GM21737 (cell line): Measurements from ENCODE around the gene CEP95.

Experiments used
- ATAC-seq: cut with Tn5 transposase; IDR thresholded peaks from one replicate; pipeline ENCODE4 v1.9.1; 2021; ENCODE audit warnings: mild to moderate bottlenecking, moderate library complexity; ENCODE audit not compliant: unreplicated experiment

CEP95 gene

GRCh38 chr17:64496348-64496785 is 10.4 kb upstream of the CEP95 start:
- ATAC-seq, result no peak

GRCh38 chr17:64496786-64497564 is 9.8 kb upstream of the CEP95 start, which contains the start of gene POLG2:
Gene POLG2 (minus strand): TSS chr17:64497054. CDS start chr17:64496968, 86 bp downstream.
- ATAC-seq, result peak; percentile 71

- no peak for ATAC-seq
Measured at GRCh38 chr17:64497565-64498035, 9.2 kb upstream of the CEP95 start.

- no peak for ATAC-seq
Measured at GRCh38 chr17:64498308-64499203, 8.2 kb upstream of the CEP95 start.

GRCh38 chr17:64499805-64500486 is 6.8 kb upstream of the CEP95 start:
- ATAC-seq, result no peak

GRCh38 chr17:64500487-64500859 is 6.3 kb upstream of the CEP95 start:
- no peak for ATAC-seq

GRCh38 chr17:64500862-64501765 is 5.7 kb upstream of the CEP95 start:
- no peak for ATAC-seq

GRCh38 chr17:64502021-64502420 is 4.8 kb upstream of the CEP95 start:
- no peak for ATAC-seq

- ATAC-seq, result no peak
Measured at GRCh38 chr17:64502809-64503208, 4.0 kb upstream of the CEP95 start.

GRCh38 chr17:64503341-64503740 is 3.4 kb upstream of the CEP95 start:
- ATAC-seq, result no peak

- ATAC-seq, result no peak
Measured at GRCh38 chr17:64503821-64504768, 2.7 kb upstream of the CEP95 start.

GRCh38 chr17:64504769-64505339 is 1.9 kb upstream of the CEP95 start:
- no peak for ATAC-seq

GRCh38 chr17:64505340-64506200 is 1.2 kb upstream of the CEP95 start:
- ATAC-seq, result no peak

GRCh38 chr17:64506201-64506575 is 589 bp upstream of the CEP95 start, which contains the start of gene DDX5:
Gene DDX5 (minus strand): TSS chr17:64506289. CDS start chr17:64506119, 170 bp downstream.
- ATAC-seq, result peak; percentile 59

- ATAC-seq, result peak; percentile 7
Measured at GRCh38 chr17:64507413-64507782, 621 bp downstream of the CEP95 start.

- no peak for ATAC-seq
Measured at GRCh38 chr17:64508683-64509082, 1.9 kb downstream of the CEP95 start.

- no peak for ATAC-seq
Measured at GRCh38 chr17:64509179-64509578, 2.4 kb downstream of the CEP95 start.

- no peak for ATAC-seq
Measured at GRCh38 chr17:64515419-64515818, 8.6 kb downstream of the CEP95 start.
